Measurements from ENCODE around the gene STEAP3. TPM values are rescaled to one million over a fixed set of nuclear protein-coding genes. Genes with fewer than 3 reads are reported as not detected.

The STEAP3 gene
- total RNA-seq, 3 donors from 2014 or later (not counting 1 experiment from before 2014, with no cell fraction given): 1.7 to 2.5 (median 2.0) TPM

DNA sequence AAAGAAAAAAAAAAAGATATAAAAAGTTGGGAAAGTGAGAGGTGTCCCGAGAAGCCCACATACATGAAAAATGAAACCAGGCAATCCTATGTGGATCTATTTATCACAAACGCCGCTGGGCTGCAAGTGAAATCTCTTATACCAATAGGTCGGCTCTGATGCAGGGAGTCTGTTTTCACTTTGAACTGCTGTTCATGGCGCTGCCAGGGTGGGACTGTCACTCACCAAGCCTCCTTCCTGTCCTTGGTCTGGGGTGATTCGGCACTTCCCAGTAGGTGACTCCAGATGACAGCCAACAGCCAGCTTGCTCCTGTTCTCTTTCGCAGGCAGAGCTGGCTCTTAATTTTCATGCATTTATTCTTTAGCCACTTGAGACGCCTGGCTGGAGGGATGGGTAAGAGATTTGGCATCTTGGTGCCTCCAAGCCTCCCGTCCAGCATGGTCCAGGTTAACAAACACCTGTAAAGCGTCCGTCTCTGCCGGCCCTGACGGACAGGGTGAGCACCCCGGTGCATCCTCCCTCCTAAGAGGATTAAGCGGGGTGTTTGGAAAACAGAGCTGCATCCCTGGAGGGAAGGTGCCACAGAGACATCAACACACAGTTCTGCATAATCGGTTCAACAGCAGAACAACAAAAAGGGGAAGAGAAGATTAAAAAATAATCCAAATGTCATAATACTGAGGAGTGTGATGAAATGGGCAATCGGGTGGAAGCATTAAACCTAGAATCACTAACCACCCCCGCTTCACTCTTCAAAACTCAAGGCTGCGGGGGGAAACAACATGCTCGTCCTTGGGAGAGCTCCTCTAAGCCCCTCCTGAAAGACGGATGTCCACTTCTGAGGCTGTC lies 58.7 kb downstream of the STEAP3 start:
- ATAC-seq (no peak), DNase-seq (no peak)
- Mint-ChIP-seq H3K9me3 (no peaks in the 10 kb centered on the region), H3K27ac (no peak overlapping the region), H3K4me1 (no peaks in the 10 kb centered on the region), H3K27me3 (ENCODE audit: low read depth in 2 of 2) (no peaks in the 10 kb centered on the region), H3K4me3 (no peak overlapping the region), H3K36me3 (no peaks in the 10 kb centered on the region)
- TF ChIP-seq, protein P1, sequence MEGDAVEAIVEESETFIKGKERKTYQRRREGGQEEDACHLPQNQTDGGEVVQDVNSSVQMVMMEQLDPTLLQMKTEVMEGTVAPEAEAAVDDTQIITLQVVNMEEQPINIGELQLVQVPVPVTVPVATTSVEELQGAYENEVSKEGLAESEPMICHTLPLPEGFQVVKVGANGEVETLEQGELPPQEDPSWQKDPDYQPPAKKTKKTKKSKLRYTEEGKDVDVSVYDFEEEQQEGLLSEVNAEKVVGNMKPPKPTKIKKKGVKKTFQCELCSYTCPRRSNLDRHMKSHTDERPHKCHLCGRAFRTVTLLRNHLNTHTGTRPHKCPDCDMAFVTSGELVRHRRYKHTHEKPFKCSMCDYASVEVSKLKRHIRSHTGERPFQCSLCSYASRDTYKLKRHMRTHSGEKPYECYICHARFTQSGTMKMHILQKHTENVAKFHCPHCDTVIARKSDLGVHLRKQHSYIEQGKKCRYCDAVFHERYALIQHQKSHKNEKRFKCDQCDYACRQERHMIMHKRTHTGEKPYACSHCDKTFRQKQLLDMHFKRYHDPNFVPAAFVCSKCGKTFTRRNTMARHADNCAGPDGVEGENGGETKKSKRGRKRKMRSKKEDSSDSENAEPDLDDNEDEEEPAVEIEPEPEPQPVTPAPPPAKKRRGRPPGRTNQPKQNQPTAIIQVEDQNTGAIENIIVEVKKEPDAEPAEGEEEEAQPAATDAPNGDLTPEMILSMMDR (IDR thresholded peaks at IDR 0.05): no peak
- WGBS (ENCODE audit: insufficient coverage): 77% methylated on average over 20 of the region's 21 CpGs
- Histone ChIP-seq H3K27ac (ENCODE audit: low read length) (no peak overlapping the region), H3K4me1 (ENCODE audit: control insufficient read depth, insufficient read depth, low read length) (no peaks in the 10 kb centered on the region), H3K36me3 (ENCODE audit: control insufficient read depth, insufficient read depth, low read length) (no peaks in the 10 kb centered on the region), H3K9me3 (ENCODE audit: control insufficient read depth, insufficient read depth, low read length) (no peaks in the 10 kb centered on the region), H3K27me3 (ENCODE audit: control insufficient read depth, insufficient read depth, low read length) (no peaks in the 10 kb centered on the region), H3K4me3 (ENCODE audit: low read length) (no peak overlapping the region)
- intact Hi-C loops (cut with micrococcal nuclease): no loop called here

DNA sequence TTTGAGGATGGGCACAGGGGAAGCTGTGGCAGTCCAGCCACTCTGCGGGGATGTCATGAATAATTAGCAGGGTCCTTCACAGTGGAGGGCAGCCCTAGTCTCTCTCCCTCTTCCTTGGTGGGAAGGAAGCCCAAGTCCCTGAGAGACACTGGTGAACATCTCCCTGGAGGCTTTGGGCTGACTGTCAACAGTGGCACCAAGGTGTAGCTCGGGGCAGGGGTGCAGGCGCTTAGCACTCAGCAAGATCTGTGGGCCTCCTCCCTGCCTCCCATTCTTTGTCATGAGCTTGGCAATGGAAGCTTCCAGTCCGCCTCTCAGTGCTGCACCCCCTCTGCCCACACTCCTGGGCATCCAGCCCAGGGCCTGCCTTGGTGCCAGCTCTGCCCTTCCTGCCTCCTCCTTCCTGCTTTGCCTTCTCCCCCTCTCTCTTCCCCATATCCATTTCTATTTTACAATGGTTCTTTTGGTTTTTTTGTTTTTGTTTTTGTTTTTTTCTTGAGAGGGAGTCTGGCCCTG lies 59.4 kb downstream of the STEAP3 start:
- TF ChIP-seq, protein P1 (IDR thresholded peaks at IDR 0.05): no peak
- Mint-ChIP-seq H3K4me1 (no peaks in the 10 kb centered on the region), H3K36me3 (no peaks in the 10 kb centered on the region), H3K4me3 (no peak overlapping the region), H3K9me3 (no peaks in the 10 kb centered on the region), H3K27me3 (ENCODE audit: low read depth in 2 of 2) (no peaks in the 10 kb centered on the region), H3K27ac (no peak overlapping the region)
- Histone ChIP-seq H3K4me1 (ENCODE audit: control insufficient read depth, insufficient read depth, low read length) (no peaks in the 10 kb centered on the region), H3K9me3 (ENCODE audit: control insufficient read depth, insufficient read depth, low read length) (no peaks in the 10 kb centered on the region), H3K27ac (ENCODE audit: low read length) (no peak overlapping the region), H3K36me3 (ENCODE audit: control insufficient read depth, insufficient read depth, low read length) (no peaks in the 10 kb centered on the region), H3K4me3 (ENCODE audit: low read length) (no peak overlapping the region), H3K27me3 (ENCODE audit: control insufficient read depth, insufficient read depth, low read length) (no peaks in the 10 kb centered on the region)
- ATAC-seq (no peak), DNase-seq (no peak)
- 92% methylated on average over 4 of the region's 4 CpGs for WGBS (ENCODE audit: insufficient coverage)
- intact Hi-C loops (cut with micrococcal nuclease): no loop called here

DNA sequence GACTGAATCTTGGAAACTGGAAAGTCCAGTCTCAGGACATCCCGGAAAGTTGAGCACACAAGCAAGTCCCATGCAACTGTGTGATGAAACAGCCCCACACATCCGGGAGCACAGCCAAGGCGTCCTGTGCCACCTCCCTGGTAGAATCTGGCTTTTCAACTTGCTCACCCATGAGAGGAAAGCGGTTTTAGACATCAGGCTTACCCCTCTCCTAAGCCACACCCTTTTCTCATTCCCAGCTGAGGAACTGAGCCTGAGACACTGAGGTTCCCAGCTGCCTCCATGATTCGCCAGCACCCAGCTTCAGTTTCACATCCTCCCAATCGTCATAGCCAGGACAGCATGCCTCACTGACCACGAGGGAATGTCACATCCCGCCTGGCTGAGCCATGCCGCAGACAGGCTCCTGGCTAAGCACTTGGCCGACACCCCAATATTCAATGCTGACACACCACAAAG lies 60.3 kb downstream of the STEAP3 start:
- H3K9me3 ChIP-seq (ENCODE audit: control insufficient read depth, insufficient read depth, low read length): no peaks in the 10 kb centered on the region
- no peak overlapping the region for H3K27ac Mint-ChIP-seq

More for the DNA sequence above, 60.3 kb downstream of the STEAP3 start:
- intact Hi-C loops (cut with micrococcal nuclease): no loop called here
- H3K4me1 ChIP-seq (ENCODE audit: control insufficient read depth, insufficient read depth, low read length): no peaks in the 10 kb centered on the region
- no peaks in the 10 kb centered on the region for H3K36me3 ChIP-seq (ENCODE audit: control insufficient read depth, insufficient read depth, low read length)
- Mint-ChIP-seq H3K4me3 (no peak overlapping the region), H3K9me3 (no peaks in the 10 kb centered on the region), H3K4me1 (peaks cover 0 to 8% of the 10 kb centered on the region in 2 donors), H3K36me3 (no peaks in the 10 kb centered on the region), H3K27me3 (ENCODE audit: low read depth in 2 of 2) (no peaks in the 10 kb centered on the region)
- ATAC-seq (peak in 2 of 3 donors; percentile 28 to 43), DNase-seq (no peak)
- no peaks in the 10 kb centered on the region for H3K27me3 ChIP-seq (ENCODE audit: control insufficient read depth, insufficient read depth, low read length)
- no peak overlapping the region for H3K4me3 ChIP-seq (ENCODE audit: low read length)
- 84% methylated on average over 10 of the region's 10 CpGs for WGBS (ENCODE audit: insufficient coverage)
- no peak overlapping the region for H3K27ac ChIP-seq (ENCODE audit: low read length)
- TF ChIP-seq, protein P1 (IDR thresholded peaks at IDR 0.05): no peak
